ENCODE measurements around the gene BCL2L1. TPM values are rescaled to one million over a fixed set of nuclear protein-coding genes. Genes with fewer than 3 reads are reported as not detected.

Gene BCL2L1
- total RNA-seq, 4 donors from 2014 or later = 89.0 to 112 (median 94.9) TPM

DNA sequence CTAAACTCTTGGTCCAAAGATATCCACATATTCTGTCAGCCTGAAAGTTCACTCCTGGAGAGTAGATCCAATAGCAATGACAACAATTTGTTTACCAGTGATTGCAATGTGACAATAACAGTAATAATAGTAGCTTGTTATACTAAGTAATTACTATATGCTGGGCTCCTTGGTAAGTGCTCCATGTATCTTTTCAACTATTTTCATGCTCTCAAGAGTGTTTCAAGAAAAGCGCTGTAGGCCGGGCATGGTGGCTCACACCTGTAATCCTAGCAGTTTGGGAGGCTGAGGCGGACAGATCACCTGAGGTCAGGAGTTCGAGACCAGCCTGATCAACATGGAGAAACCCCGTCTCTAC lies 15.4 kb downstream of the BCL2L1 start:
- TF ChIP-seq, protein P1, sequence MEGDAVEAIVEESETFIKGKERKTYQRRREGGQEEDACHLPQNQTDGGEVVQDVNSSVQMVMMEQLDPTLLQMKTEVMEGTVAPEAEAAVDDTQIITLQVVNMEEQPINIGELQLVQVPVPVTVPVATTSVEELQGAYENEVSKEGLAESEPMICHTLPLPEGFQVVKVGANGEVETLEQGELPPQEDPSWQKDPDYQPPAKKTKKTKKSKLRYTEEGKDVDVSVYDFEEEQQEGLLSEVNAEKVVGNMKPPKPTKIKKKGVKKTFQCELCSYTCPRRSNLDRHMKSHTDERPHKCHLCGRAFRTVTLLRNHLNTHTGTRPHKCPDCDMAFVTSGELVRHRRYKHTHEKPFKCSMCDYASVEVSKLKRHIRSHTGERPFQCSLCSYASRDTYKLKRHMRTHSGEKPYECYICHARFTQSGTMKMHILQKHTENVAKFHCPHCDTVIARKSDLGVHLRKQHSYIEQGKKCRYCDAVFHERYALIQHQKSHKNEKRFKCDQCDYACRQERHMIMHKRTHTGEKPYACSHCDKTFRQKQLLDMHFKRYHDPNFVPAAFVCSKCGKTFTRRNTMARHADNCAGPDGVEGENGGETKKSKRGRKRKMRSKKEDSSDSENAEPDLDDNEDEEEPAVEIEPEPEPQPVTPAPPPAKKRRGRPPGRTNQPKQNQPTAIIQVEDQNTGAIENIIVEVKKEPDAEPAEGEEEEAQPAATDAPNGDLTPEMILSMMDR (IDR thresholded peaks at IDR 0.05; ENCODE audit: low read depth) = no peak

GRCh38 chr20:31706607-31707257 lies 15.9 kb downstream of the BCL2L1 start:
- TF ChIP-seq, protein P1 (IDR thresholded peaks at IDR 0.05; ENCODE audit: low read depth) = no peak

- TF ChIP-seq, protein P1 (IDR thresholded peaks at IDR 0.05; ENCODE audit: low read depth) = no peak
Measured at GRCh38 chr20:31705598-31706597, 16.8 kb downstream of the BCL2L1 start.

GRCh38 chr20:31705191-31705590 lies 17.5 kb downstream of the BCL2L1 start:
- TF ChIP-seq, protein P1 (IDR thresholded peaks at IDR 0.05; ENCODE audit: low read depth) = no peak

- TF ChIP-seq, protein P1 (IDR thresholded peaks at IDR 0.05; ENCODE audit: low read depth) = no peak
Measured at GRCh38 chr20:31704225-31705119, 18.2 kb downstream of the BCL2L1 start.

DNA sequence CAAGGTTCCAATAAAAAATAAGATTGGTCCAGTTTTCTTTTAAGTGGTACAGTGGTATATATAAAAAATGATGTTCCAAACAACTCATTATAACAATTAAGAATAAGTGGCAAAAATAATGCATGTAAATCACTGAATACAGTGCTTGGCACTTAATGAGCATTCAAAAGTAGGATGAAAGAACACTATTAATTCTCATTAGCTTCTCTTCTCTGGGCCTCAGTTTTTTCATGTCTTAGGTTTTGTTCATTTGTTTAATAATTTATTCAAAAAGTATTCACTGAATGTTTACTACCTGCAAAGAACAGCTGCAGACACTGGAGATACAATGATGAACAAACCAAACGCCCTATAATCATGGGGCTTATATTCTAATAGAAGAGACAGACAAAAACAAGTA lies 21.1 kb downstream of the BCL2L1 start:
- TF ChIP-seq, protein P1 (IDR thresholded peaks at IDR 0.05; ENCODE audit: low read depth) = no peak

Data from subcutaneous adipose tissue (tissue), 4 donors.